Upper lobe of left lung (tissue), 6 donors: ENCODE measurements around the gene TENM3. TPM values are rescaled to one million over a fixed set of nuclear protein-coding genes. Genes with fewer than 3 reads are reported as not detected.

ENCODE experiments used
- ATAC-seq, 2 donors: fragments of 200-7000 bp; cut with Tn5 transposase; one replicate each; pipeline ENCODE4 v1.9.1; 2022; ENCODE audit warnings: mild to moderate bottlenecking in 2 of 2, moderate library complexity in 2 of 2; ENCODE audit not compliant: low FRiP score in 2 of 2
- DNase-seq, 2 donors: peaks; one replicate each; pipeline ENCODE4 v3.0.0-alpha.2; 2019 to 2020
- H3K27ac ChIP-seq, 4 donors: fragments of 200-600 bp; sonication (generic); one replicate each; pipeline ENCODE4 v1.5.1; 2016 to 2019
- H3K27me3 ChIP-seq, 4 donors: fragments of 200-600 bp; sonication (generic); one replicate each; pipeline ENCODE4 v1.5.1; 2017 to 2019
- H3K36me3 ChIP-seq, 4 donors: fragments of 200-600 bp; sonication (generic); one replicate each; pipeline ENCODE4 v1.5.1; 2016 to 2019
- H3K4me1 ChIP-seq, 4 donors: fragments of 200-600 bp; sonication (generic); one replicate each; pipeline ENCODE4 v1.5.1; 2018 to 2019
- H3K4me3 ChIP-seq, 4 donors: fragments of 200-600 bp; sonication (generic); one replicate each; pipeline ENCODE4 v1.5.1; 2017 to 2019; ENCODE audit warnings: mild to moderate bottlenecking in 2 of 4, moderate library complexity in 1 of 4
- H3K9me3 ChIP-seq, 4 donors: fragments of 200-600 bp; sonication (generic); one replicate each; pipeline ENCODE4 v1.5.1; 2018 to 2019
- EP300 ChIP-seq, 4 donors: sonication (generic); formaldehyde crosslinking; IDR thresholded peaks; one replicate each; pipeline ENCODE4 v1.5.1; 2017; ENCODE audit warnings: antibody characterized with exemption in 4 of 4, control low read depth in 2 of 4
- POLR2A ChIP-seq, 4 donors: fragments of 450-650 bp; IDR thresholded peaks; one replicate each; pipeline ENCODE4 v1.5.1; 2016 to 2017; ENCODE audit warnings: antibody characterized with exemption in 4 of 4, mild to moderate bottlenecking in 2 of 4
- POLR2AphosphoS5 ChIP-seq, 2 donors: sonication (generic); formaldehyde crosslinking; IDR thresholded peaks; one replicate each; pipeline ENCODE4 v1.5.1; 2017; ENCODE audit warnings: antibody characterized with exemption in 2 of 2
- WGBS, 2 donors: methylation state at CpG; one replicate each; pipeline ENCODE4 v1.1.5; 2017 to 2018; 5-methylcytosine and 5-hydroxymethylcytosine counted together
- total RNA-seq, 6 donors: library from RNA; depleted of rRNA in 4 of 6; stranded (reverse); fragments of >200 nt in 4 of 6; gene quantifications; one replicate each; pipeline versions ENCODE4 v1.1.0 to v1.2.1, GENCODE V29; 2016 to 2021
- TF ChIP-seq, protein P1 (sequence below), 6 experiments: fragments of 450-650 bp in 4 of 6; fragments of 200-600 bp in 2 of 6; sonication (generic) in 2 of 6; IDR thresholded peaks; one replicate each; pipeline ENCODE4 v1.5.1; 2016 to 2019; ENCODE audit warnings: antibody characterized with exemption in 6 of 6
- donor health status: DM: no; HTN: no; CAD: no; lungs with moderate emphysema.
- donor health status: DM: no; HTN: yes; CAD: no; lungs with severe emphysema.

Gene TENM3
- total RNA-seq, 6 donors from 2014 or later: 0.33 to 7.1 (median 1.1) TPM

DNA sequence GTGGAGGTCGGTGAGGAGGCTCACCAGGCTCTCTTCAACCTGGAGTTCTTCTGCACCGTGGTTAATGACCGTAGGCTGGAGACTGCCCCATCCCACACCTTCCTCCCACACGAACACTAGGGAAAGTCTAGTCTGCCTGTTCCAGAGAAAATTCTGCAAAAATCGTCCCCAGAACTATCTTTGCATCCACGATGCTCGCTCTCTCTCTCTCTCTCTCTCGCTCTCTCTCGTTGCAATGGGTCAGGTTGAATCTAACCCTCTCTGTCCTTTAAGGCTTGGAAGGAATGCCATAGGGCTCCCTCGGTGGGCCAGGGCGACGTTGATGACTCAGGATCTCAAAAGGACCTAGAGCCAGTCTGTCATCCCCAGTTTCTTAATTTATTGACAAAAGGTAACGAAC lies 562.5 kb downstream of the TENM3 start:
- DNase-seq (no peak), ATAC-seq (no peak)
- Histone ChIP-seq H3K27me3 (no peaks in the 10 kb centered on the region), H3K27ac (no peak overlapping the region), H3K4me3 (no peak overlapping the region), H3K9me3 (peaks cover 0 to 12% (median 0%) of the 10 kb centered on the region in 4 donors), H3K36me3 (no peaks in the 10 kb centered on the region), H3K4me1 (peaks cover 0 to 21% (median 9%) of the 10 kb centered on the region in 4 donors)
- WGBS, 2 donors: 67 to 70% methylated on average over 11 to 13 of the region's 13 CpGs
- TF ChIP-seq POLR2A (IDR thresholded peaks at IDR 0.05) (no peak), POLR2AphosphoS5 (IDR thresholded peaks at IDR 0.05) (no peak), EP300 (IDR thresholded peaks at IDR 0.05) (no peak)
- TF ChIP-seq, protein P1, sequence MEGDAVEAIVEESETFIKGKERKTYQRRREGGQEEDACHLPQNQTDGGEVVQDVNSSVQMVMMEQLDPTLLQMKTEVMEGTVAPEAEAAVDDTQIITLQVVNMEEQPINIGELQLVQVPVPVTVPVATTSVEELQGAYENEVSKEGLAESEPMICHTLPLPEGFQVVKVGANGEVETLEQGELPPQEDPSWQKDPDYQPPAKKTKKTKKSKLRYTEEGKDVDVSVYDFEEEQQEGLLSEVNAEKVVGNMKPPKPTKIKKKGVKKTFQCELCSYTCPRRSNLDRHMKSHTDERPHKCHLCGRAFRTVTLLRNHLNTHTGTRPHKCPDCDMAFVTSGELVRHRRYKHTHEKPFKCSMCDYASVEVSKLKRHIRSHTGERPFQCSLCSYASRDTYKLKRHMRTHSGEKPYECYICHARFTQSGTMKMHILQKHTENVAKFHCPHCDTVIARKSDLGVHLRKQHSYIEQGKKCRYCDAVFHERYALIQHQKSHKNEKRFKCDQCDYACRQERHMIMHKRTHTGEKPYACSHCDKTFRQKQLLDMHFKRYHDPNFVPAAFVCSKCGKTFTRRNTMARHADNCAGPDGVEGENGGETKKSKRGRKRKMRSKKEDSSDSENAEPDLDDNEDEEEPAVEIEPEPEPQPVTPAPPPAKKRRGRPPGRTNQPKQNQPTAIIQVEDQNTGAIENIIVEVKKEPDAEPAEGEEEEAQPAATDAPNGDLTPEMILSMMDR (IDR thresholded peaks at IDR 0.05): no peak

DNA sequence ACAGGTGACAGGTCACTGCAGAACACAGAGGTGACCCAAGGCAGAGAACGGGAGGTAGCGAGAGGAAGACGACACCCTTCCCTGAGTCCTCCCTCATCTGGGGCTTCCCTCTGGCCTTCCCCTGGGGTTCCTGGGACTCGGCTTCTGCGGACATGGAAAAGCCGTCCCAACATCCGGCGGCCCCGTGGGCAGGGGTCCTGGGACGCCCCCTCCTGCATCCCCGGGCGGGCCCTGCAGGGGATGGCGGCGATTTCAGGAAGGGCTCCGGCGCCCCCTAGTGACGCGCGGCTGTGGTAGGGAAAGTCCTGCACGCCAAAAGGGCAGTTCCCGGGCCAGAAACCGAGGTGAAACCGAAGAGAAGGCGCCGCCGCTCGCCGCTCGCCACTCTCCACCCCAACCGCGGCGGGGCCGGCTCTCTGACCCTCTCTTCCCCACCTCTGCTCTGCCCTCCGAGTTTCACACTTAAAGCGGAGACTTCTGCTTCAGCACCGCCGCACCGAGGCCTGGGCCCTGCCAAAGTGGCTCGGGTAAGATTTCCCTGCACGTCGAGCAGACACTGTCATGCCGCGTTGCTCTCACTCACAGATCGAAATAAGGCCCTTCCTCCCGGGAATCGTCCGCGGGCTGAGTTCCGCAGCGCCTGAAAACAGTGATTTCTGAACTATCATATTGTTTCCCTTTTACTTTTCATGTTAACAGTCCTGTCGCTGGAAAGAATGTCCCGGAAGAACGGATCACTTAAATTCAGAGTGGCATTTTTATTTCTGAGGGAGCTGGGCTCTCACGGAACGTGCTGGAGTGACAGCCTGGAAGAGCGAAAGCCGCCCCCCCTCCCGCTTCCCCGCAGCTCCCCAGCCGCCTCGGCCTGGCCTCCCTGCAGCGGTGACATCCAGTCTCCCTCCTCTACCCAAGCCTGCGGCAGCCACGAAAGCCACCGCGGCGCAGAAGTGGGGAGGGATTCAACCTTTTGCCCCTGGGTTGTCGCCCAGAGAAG lies 563.4 kb downstream of the TENM3 start:
- WGBS, 2 donors: 9 to 12% methylated on average over 43 to 68 of the region's 68 CpGs
- Histone ChIP-seq H3K4me1 (peaks cover 0 to 21% (median 9%) of the 10 kb centered on the region in 4 donors), H3K27ac (peak overlapping the region in 1 of 4 donors; percentile 50), H3K36me3 (no peaks in the 10 kb centered on the region), H3K27me3 (no peaks in the 10 kb centered on the region), H3K9me3 (peaks cover 0 to 12% (median 0%) of the 10 kb centered on the region in 4 donors), H3K4me3 (peak overlapping the region; percentile 10 to 59 (median 46))
- peak; percentile 72 to 95 for DNase-seq
- ATAC-seq: peak; percentile 75 to 92
- TF ChIP-seq, protein P1 (IDR thresholded peaks at IDR 0.05): peak; percentile 73 to 89 (median 83)
- TF ChIP-seq EP300 (IDR thresholded peaks at IDR 0.05): no peak

DNA sequence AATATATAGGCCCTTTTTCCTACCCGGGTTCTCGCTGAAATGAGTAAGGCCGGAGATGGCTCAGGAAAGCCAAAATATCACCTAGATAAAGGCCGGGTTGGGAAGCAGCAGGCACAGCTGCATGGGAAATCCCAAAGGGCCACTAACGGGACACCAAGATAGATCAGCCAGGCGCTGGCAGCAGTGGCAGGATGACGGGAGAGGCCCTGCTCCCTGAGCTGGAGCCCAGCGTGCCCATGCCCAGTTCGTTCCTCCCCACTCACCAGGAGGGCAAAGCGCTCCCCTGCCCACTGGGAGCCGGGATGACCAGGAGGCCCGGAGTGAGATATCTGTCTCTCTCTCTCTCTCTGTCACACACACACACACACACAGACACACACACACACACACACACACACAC lies 564.1 kb downstream of the TENM3 start:
- Histone ChIP-seq H3K4me3 (peak overlapping the region in 1 of 4 donors; percentile 59), H3K36me3 (no peaks in the 10 kb centered on the region), H3K27ac (no peak overlapping the region), H3K4me1 (peaks cover 0 to 21% (median 9%) of the 10 kb centered on the region in 4 donors), H3K9me3 (peaks cover 0 to 12% (median 0%) of the 10 kb centered on the region in 4 donors), H3K27me3 (no peaks in the 10 kb centered on the region)
- WGBS, 2 donors: 88 to 100% methylated on average over 1 to 12 of the region's 12 CpGs
- TF ChIP-seq EP300 (IDR thresholded peaks at IDR 0.05): no peak
- no peak for TF ChIP-seq POLR2AphosphoS5 (IDR thresholded peaks at IDR 0.05)
- DNase-seq (no peak), ATAC-seq (no peak)

DNA sequence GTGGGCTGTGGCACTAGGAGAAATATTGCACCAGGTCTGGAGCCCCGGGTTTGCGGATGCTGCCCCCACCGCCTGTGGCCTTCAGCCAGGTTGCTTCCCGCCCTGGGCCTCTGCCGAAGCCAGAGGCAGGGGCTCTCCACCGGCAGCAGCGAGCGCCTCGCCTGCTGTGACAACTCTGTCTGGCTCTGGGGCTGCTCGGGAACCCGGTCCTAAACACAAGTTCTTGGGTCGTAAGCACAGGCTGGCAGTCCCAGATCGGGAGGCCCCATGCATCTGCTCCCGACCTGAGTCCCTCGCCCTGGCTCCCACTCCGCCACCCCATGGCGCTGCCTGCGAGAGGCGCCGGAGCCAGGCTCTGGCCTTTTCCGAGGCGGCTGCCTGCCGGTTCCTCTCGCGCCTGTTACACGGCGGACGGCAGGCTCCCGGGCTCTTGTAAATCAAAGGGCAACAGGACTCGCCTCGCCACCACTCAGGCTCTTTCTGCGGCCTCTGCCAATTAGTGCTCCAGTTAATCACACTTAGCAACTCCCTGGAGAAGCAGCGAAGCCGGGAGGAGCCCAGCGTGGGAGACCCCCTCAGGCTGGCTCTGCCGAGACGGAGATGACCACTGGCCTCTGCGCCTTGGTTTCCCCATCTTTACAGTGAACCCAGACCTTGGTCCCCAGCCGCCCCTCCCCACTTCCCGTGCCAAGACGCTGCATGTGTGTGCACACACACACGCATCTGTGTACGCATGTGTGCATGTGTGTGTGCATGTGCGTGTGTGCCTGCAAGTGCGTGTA lies 564.8 kb downstream of the TENM3 start:
- no peaks in the 10 kb centered on the region for H3K27me3 ChIP-seq
- WGBS, 2 donors: 93 to 98% methylated on average over 21 to 40 of the region's 45 CpGs
- H3K9me3 ChIP-seq: peaks cover 0 to 12% (median 0%) of the 10 kb centered on the region in 4 donors
- TF ChIP-seq POLR2AphosphoS5 (IDR thresholded peaks at IDR 0.05) (no peak), EP300 (IDR thresholded peaks at IDR 0.05) (no peak)
- TF ChIP-seq, protein P1 (IDR thresholded peaks at IDR 0.05): no peak
- no peak for ATAC-seq
- H3K27ac ChIP-seq: no peak overlapping the region
- peaks cover 0 to 21% (median 9%) of the 10 kb centered on the region in 4 donors for H3K4me1 ChIP-seq
- no peak for DNase-seq
- no peaks in the 10 kb centered on the region for H3K36me3 ChIP-seq
- no peak overlapping the region for H3K4me3 ChIP-seq
